Fibroblast of villous mesenchyme (primary cell): ENCODE measurements around the gene SCRT2. TPM values are rescaled to one million over a fixed set of nuclear protein-coding genes. Genes with fewer than 3 reads are reported as not detected.

Source experiments
- DNase-seq: peaks from one replicate; pipeline ENCODE4 v3.0.0-alpha.2; 2010; ENCODE audit warnings: low read depth
- H3K4me3 ChIP-seq: 2 replicates; pipeline ENCODE4 v1.5.1; 2011; ENCODE audit warnings: low read depth, mild to moderate bottlenecking, low read length
- total RNA-seq: library from RNA; depleted of rRNA; stranded (reverse); fragments of >200 nt; gene quantifications from 2 replicates; pipeline ENCODE4 v1.2.3, GENCODE V29; 2012
- TF ChIP-seq, protein P1 (sequence below): IDR thresholded peaks from 2 replicates; pipeline ENCODE4 v1.5.1; 2012; ENCODE audit warnings: low read depth, mild to moderate bottlenecking, low read length; ENCODE audit not compliant: insufficient read depth

Gene SCRT2
- total RNA-seq, 1 donor, result not detected

DNA sequence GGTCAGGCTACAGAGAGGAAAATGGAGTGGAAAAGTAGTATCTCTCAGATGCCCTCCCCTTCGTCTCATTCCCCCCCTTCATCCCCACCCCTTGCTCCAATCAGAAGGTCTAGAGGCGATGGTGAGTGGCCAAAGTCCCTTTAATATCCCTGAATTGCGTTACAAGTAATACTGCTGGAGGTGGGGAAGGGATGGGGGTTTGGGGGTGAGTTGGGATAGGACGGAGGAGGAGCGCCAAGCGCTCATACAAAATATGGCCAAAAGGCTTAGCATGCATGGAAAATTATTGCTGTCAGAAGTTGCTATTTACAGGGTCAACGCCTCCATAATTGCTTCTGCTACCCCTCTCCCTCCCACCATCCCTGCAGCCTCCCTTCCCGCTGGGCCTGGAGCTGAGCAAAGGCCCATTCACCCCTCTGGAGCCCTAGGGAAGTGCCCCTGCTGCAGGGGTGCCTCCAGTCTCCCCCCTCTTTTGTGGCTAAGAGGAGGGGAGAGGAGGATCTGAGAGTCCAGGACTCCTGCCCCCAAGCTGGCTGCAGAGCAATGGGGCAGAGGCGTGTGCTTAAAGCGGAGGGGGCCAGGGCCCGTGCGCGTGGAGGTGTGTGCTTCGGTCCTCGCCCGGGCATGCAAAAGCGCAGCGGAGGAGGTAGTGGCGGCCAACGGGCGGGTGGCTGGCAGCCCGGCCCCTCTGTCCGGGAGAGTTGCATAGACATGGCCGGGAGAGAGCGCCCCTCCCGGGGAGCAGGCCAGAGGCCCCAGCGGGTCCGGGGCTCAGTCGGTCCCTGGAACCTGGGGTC is 13.9 kb downstream of the SCRT2 start:
- no peak for DNase-seq
- TF ChIP-seq, protein P1, sequence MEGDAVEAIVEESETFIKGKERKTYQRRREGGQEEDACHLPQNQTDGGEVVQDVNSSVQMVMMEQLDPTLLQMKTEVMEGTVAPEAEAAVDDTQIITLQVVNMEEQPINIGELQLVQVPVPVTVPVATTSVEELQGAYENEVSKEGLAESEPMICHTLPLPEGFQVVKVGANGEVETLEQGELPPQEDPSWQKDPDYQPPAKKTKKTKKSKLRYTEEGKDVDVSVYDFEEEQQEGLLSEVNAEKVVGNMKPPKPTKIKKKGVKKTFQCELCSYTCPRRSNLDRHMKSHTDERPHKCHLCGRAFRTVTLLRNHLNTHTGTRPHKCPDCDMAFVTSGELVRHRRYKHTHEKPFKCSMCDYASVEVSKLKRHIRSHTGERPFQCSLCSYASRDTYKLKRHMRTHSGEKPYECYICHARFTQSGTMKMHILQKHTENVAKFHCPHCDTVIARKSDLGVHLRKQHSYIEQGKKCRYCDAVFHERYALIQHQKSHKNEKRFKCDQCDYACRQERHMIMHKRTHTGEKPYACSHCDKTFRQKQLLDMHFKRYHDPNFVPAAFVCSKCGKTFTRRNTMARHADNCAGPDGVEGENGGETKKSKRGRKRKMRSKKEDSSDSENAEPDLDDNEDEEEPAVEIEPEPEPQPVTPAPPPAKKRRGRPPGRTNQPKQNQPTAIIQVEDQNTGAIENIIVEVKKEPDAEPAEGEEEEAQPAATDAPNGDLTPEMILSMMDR, result no peak
- H3K4me3 ChIP-seq, result no peak overlapping the region

DNA sequence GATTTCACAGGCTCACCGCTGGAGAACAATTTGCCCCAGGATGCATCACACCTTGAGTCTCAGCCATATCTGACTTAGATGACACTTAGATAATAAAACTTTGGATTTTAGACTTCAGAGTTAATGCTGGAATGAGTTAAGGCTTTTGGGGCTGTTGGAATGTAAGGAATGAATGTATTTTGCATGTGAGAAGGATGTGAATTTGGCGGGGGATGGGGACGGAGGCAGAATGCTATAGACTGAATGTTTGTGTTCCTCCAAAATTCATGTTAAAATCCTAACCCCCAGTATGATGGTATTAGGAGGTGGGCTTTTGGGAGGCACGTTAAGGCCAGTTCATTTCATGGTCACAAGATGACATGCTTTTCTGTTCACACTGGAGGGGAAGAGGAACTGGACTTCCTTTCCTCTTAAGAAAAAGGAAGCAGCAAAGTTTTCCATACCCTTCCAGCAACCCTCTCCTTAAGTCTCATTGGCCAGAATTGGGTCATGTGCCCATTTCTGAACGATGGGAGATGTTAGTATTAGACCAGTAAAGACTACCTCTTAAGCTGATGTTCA is 16.8 kb downstream of the SCRT2 start:
- TF ChIP-seq, protein P1, result no peak
- H3K4me3 ChIP-seq, result no peak overlapping the region
- no peak for DNase-seq

- no peak for DNase-seq
- no peak overlapping the region for H3K4me3 ChIP-seq
- TF ChIP-seq, protein P1, result no peak
These were observed 17.4 kb downstream of the SCRT2 start for GRCh38 chr20:658202-658601.

DNA sequence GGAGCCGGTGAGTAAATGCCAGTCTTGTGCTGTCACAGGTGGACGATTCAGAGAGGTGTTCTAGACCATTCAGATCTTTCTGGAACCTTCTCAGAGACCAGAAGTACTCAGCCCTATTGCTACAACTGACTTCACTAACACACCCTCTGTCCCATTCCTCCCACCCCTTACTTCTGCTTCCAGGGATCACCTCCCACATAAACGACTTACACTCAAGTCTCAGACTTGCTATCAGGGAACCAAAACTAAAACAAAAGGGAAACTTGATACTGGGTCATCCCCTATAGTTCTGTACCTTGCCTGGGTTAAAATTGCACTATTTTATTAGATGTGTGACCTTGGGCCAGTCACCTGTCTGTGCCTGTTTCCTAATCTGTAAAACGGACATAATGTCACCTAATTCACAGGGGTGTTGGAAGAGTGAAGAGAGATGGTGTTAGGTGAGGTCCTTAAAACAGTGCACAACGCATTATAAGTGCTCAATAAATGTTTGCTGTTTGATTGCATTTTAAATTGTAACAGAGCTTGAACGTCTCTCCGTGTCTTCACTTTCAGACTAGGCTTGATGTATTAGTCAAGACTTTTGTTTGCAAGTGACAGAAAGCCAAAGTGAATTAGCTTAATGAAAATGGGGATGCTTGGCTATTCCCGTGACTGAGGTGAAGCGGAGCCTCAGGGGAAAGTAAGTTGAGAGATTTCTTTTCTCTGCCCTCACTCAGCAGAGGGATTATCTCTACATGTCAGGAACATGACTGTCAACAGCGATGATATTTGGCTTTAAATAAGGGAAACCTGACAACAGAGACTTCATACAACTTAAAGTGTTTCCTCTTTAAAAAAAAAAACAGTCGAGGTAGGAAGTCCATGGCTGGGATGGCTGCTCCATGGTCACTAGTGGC is 19.6 kb downstream of the SCRT2 start:
- H3K4me3 ChIP-seq, result no peak overlapping the region
- DNase-seq, result no peak
- TF ChIP-seq, protein P1, result no peak

GRCh38 chr20:654417-654750 is 21.2 kb downstream of the SCRT2 start:
- no peak for DNase-seq

More at GRCh38 chr20:654417-654750, 21.2 kb downstream of the SCRT2 start:
- TF ChIP-seq, protein P1, result no peak
- no peak overlapping the region for H3K4me3 ChIP-seq
